Activated CD4-positive, CD25-positive, alpha-beta regulatory T cell treated with anti-CD3 and anti-CD28 coated beads, Interleukin-2, amount 50 U/mL, for 16 hours (primary cell): ENCODE results near the gene NRXN3.

Experiments used
- DNase-seq: peaks from one replicate; pipeline ENCODE4 v3.0.0-alpha.2; 2020; ENCODE audit warnings: low read depth, low spot score

NRXN3 gene

GRCh38 chr14:78170203-78170602, at the start of gene NRXN3:
Gene NRXN3 (plus strand): TSS chr14:78170373. CDS start chr14:78243094, 72,721 bp downstream.
- DNase-seq = no peak

GRCh38 chr14:78122436-78122835, 47.7 kb upstream of the NRXN3 start:
- DNase-seq = no peak

GRCh38 chr14:78123650-78124253, 46.4 kb upstream of the NRXN3 start:
- DNase-seq = no peak

- DNase-seq = no peak
Observed at GRCh38 chr14:78127961-78128360, 42.2 kb upstream of the NRXN3 start.

- DNase-seq = no peak
Observed at GRCh38 chr14:78129375-78129774, 40.8 kb upstream of the NRXN3 start.

GRCh38 chr14:78130356-78130755, 39.8 kb upstream of the NRXN3 start:
- no peak for DNase-seq

GRCh38 chr14:78131201-78131600, 39.0 kb upstream of the NRXN3 start:
- DNase-seq = no peak

GRCh38 chr14:78131616-78132015, 38.6 kb upstream of the NRXN3 start:
- DNase-seq = no peak

GRCh38 chr14:78135450-78135891, 34.7 kb upstream of the NRXN3 start:
- no peak for DNase-seq

GRCh38 chr14:78136695-78137094, 33.5 kb upstream of the NRXN3 start:
- DNase-seq = no peak

- no peak for DNase-seq
Observed at GRCh38 chr14:78141590-78141989, 28.6 kb upstream of the NRXN3 start.

- no peak for DNase-seq
Observed at GRCh38 chr14:78142998-78143397, 27.2 kb upstream of the NRXN3 start.

- DNase-seq = no peak
Observed at GRCh38 chr14:78143489-78144145, 26.6 kb upstream of the NRXN3 start.

GRCh38 chr14:78152201-78153063, 17.7 kb upstream of the NRXN3 start:
- DNase-seq = no peak

- DNase-seq = no peak
Observed at GRCh38 chr14:78153064-78153341, 17.2 kb upstream of the NRXN3 start.

GRCh38 chr14:78154827-78155226, 15.3 kb upstream of the NRXN3 start:
- DNase-seq = no peak

GRCh38 chr14:78156196-78156595, 14.0 kb upstream of the NRXN3 start:
- no peak for DNase-seq

- DNase-seq = no peak
Observed at GRCh38 chr14:78157494-78158437, 12.4 kb upstream of the NRXN3 start.

GRCh38 chr14:78162202-78162601, 8.0 kb upstream of the NRXN3 start:
- DNase-seq = no peak

GRCh38 chr14:78164226-78164853, 5.8 kb upstream of the NRXN3 start:
- DNase-seq = no peak

- DNase-seq = no peak
Observed at GRCh38 chr14:78172428-78172827, 2.3 kb downstream of the NRXN3 start.
